ENCODE measurements around the gene RPA1.

DNA sequence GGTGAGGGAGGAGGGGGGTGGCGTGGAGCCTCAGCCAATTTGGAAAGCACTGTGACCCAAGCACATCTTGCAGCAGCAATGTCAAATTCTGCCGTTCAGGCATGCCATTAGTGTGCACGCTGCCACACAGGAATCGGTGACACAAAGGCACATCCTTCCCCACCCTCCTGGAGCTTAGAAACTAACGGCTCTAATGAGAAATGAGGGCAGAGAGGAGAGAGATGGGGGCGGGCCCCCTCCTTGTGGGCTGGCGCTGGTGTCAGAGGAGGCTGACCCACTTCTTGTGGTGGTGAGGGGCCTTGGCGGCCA is 100.5 kb downstream of the RPA1 start:
- TF ChIP-seq, protein P1, sequence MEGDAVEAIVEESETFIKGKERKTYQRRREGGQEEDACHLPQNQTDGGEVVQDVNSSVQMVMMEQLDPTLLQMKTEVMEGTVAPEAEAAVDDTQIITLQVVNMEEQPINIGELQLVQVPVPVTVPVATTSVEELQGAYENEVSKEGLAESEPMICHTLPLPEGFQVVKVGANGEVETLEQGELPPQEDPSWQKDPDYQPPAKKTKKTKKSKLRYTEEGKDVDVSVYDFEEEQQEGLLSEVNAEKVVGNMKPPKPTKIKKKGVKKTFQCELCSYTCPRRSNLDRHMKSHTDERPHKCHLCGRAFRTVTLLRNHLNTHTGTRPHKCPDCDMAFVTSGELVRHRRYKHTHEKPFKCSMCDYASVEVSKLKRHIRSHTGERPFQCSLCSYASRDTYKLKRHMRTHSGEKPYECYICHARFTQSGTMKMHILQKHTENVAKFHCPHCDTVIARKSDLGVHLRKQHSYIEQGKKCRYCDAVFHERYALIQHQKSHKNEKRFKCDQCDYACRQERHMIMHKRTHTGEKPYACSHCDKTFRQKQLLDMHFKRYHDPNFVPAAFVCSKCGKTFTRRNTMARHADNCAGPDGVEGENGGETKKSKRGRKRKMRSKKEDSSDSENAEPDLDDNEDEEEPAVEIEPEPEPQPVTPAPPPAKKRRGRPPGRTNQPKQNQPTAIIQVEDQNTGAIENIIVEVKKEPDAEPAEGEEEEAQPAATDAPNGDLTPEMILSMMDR (IDR thresholded peaks at IDR 0.05), result no peak
- no peak for TF ChIP-seq POLR2AphosphoS5 (IDR thresholded peaks at IDR 0.05; ENCODE audit: low read depth, low read length)
- TF ChIP-seq, protein P2, sequence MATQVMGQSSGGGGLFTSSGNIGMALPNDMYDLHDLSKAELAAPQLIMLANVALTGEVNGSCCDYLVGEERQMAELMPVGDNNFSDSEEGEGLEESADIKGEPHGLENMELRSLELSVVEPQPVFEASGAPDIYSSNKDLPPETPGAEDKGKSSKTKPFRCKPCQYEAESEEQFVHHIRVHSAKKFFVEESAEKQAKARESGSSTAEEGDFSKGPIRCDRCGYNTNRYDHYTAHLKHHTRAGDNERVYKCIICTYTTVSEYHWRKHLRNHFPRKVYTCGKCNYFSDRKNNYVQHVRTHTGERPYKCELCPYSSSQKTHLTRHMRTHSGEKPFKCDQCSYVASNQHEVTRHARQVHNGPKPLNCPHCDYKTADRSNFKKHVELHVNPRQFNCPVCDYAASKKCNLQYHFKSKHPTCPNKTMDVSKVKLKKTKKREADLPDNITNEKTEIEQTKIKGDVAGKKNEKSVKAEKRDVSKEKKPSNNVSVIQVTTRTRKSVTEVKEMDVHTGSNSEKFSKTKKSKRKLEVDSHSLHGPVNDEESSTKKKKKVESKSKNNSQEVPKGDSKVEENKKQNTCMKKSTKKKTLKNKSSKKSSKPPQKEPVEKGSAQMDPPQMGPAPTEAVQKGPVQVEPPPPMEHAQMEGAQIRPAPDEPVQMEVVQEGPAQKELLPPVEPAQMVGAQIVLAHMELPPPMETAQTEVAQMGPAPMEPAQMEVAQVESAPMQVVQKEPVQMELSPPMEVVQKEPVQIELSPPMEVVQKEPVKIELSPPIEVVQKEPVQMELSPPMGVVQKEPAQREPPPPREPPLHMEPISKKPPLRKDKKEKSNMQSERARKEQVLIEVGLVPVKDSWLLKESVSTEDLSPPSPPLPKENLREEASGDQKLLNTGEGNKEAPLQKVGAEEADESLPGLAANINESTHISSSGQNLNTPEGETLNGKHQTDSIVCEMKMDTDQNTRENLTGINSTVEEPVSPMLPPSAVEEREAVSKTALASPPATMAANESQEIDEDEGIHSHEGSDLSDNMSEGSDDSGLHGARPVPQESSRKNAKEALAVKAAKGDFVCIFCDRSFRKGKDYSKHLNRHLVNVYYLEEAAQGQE (IDR thresholded peaks at IDR 0.05; ENCODE audit: insufficient read depth in 1 of 2, low read depth in 2 of 2, low read length in 1 of 2), result no peak
